B cell (primary cell): ENCODE data around the gene CAMTA1.

Experiments used
- CTCF ChIP-seq: fragments of 200-600 bp; IDR thresholded peaks from one replicate; pipeline ENCODE4 v1.8.0; 2022; ENCODE audit warnings: antibody characterized with exemption, mild to moderate bottlenecking
- EZH2 ChIP-seq: IDR thresholded peaks from 2 replicates; pipeline ENCODE4 v1.6.1; 2012; ENCODE audit warnings: borderline replicate concordance, low read depth, mild to moderate bottlenecking, moderate library complexity, low read length; ENCODE audit not compliant: insufficient read depth, poor library complexity, severe bottlenecking

- TF ChIP-seq CTCF (no peak), EZH2 (no peak)
These were observed 527.9 kb downstream of the CAMTA1 start for GRCh38 chr1:7313081-7313546.
